ENCODE data around the gene BHLHE40.

The BHLHE40 gene

GRCh38 chr3:5002174-5002870 is 23.1 kb downstream of the BHLHE40 start:
- peaks cover 2% of the 10 kb centered on the region for H3K4me1 ChIP-seq (ENCODE audit: control insufficient read depth, insufficient read depth, low read length)
- H3K36me3 ChIP-seq (ENCODE audit: control insufficient read depth in 2 of 2, insufficient read depth in 2 of 2, low read length in 2 of 2), result no peaks in the 10 kb centered on the region
- H3K9ac ChIP-seq (ENCODE audit: low read length in 2 of 2), result no peak overlapping the region
- no peaks in the 10 kb centered on the region for H3K9me3 ChIP-seq (ENCODE audit: control insufficient read depth in 2 of 2, low read length in 2 of 2)
- H3K27ac ChIP-seq (ENCODE audit: low read length), result no peak overlapping the region
- H3K4me3 ChIP-seq (ENCODE audit: low read length in 2 of 2), result no peak overlapping the region
- no peaks in the 10 kb centered on the region for H3K27me3 ChIP-seq (ENCODE audit: control insufficient read depth in 1 of 2, insufficient read depth in 2 of 2, low read length in 2 of 2)

- H3K4me3 ChIP-seq (ENCODE audit: low read length in 2 of 2), result no peak overlapping the region
- no peak overlapping the region for H3K27ac ChIP-seq (ENCODE audit: low read length)
- no peak overlapping the region for H3K9ac ChIP-seq (ENCODE audit: low read length in 2 of 2)
- no peaks in the 10 kb centered on the region for H3K27me3 ChIP-seq (ENCODE audit: control insufficient read depth in 1 of 2, insufficient read depth in 2 of 2, low read length in 2 of 2)
- peaks cover 2% of the 10 kb centered on the region for H3K4me1 ChIP-seq (ENCODE audit: control insufficient read depth, insufficient read depth, low read length)
- H3K36me3 ChIP-seq (ENCODE audit: control insufficient read depth in 2 of 2, insufficient read depth in 2 of 2, low read length in 2 of 2), result no peaks in the 10 kb centered on the region
- no peaks in the 10 kb centered on the region for H3K9me3 ChIP-seq (ENCODE audit: control insufficient read depth in 2 of 2, low read length in 2 of 2)
Observed at GRCh38 chr3:5002871-5003247, 23.6 kb downstream of the BHLHE40 start.

DNA sequence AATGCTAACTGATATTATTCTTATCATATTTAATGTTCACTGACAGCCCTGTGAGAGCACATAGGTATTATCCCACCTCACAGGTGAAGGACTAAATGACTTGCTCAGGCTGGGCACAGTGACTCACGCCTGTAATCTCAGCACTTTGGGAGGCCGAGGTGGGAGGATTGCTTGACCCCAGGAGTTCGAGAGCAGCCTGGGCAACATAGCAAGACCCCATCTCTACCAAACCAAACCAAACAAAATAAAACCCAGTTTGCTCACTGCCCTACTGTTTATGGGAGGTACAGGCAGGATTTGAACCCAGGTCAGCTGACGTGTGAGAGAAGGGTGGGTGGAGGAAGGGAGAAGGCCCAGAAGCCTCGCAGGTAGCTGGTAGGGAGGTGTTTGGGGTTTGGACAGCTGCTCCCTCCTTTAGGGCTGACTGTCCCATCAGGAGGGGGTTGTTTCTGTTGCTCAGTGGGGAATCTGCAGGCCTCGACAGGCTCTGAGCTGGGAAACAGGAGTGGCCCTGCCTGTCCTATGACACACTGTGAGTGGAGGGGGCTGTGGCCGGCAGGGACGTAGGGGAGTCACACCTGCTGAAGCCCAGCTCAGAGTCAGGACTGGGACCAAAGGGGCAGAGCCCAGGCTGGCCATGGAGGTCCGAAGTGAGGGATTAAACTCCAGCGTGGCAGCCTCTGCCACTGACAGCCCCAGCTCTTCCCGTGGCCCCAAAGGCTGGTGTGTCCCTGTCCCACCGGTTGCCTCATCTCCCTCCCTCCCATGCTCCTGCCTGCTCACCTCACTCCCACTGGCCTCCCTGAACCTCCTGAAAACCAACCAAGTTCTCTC is 25.3 kb downstream of the BHLHE40 start:
- no peaks in the 10 kb centered on the region for H3K9me3 ChIP-seq (ENCODE audit: control insufficient read depth in 2 of 2, low read length in 2 of 2)
- H3K9ac ChIP-seq (ENCODE audit: low read length in 2 of 2), result no peak overlapping the region
- H3K4me3 ChIP-seq (ENCODE audit: low read length in 2 of 2), result no peak overlapping the region
- no peaks in the 10 kb centered on the region for H3K27me3 ChIP-seq (ENCODE audit: control insufficient read depth in 1 of 2, insufficient read depth in 2 of 2, low read length in 2 of 2)
- H3K27ac ChIP-seq (ENCODE audit: low read length), result no peak overlapping the region
- H3K36me3 ChIP-seq (ENCODE audit: control insufficient read depth in 2 of 2, insufficient read depth in 2 of 2, low read length in 2 of 2), result no peaks in the 10 kb centered on the region
- H3K4me1 ChIP-seq (ENCODE audit: control insufficient read depth, insufficient read depth, low read length), result peaks cover 2% of the 10 kb centered on the region

GRCh38 chr3:5005367-5005766 is 26.1 kb downstream of the BHLHE40 start:
- H3K9me3 ChIP-seq (ENCODE audit: control insufficient read depth in 2 of 2, low read length in 2 of 2), result no peaks in the 10 kb centered on the region
- peaks cover 2% of the 10 kb centered on the region for H3K4me1 ChIP-seq (ENCODE audit: control insufficient read depth, insufficient read depth, low read length)
- no peak overlapping the region for H3K9ac ChIP-seq (ENCODE audit: low read length in 2 of 2)
- H3K27me3 ChIP-seq (ENCODE audit: control insufficient read depth in 1 of 2, insufficient read depth in 2 of 2, low read length in 2 of 2), result no peaks in the 10 kb centered on the region
- H3K36me3 ChIP-seq (ENCODE audit: control insufficient read depth in 2 of 2, insufficient read depth in 2 of 2, low read length in 2 of 2), result no peaks in the 10 kb centered on the region
- no peak overlapping the region for H3K4me3 ChIP-seq (ENCODE audit: low read length in 2 of 2)
- H3K27ac ChIP-seq (ENCODE audit: low read length), result no peak overlapping the region

DNA sequence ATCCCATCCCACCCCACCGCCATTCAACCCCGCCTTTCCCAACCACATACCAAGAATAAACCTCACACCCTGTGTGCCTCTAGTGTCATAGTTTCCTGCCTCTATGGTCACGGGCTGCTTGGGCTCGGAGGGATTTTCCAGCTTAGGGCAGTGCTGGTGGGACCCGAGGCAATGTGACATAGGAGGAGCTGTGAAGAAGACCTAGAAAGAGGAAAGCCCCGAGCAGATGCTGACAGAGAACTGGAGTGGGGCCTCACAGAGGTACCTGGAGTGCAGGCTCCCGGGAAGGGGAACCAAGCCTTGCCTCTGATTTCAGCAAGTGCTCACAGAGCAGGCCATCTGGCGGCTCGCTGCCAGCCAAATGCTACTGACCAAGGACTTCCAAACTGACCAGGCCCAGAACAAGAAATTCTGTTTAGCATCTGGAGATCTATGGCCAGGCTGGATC is 27.5 kb downstream of the BHLHE40 start:
- peaks cover 2% of the 10 kb centered on the region for H3K4me1 ChIP-seq (ENCODE audit: control insufficient read depth, insufficient read depth, low read length)
- H3K36me3 ChIP-seq (ENCODE audit: control insufficient read depth in 2 of 2, insufficient read depth in 2 of 2, low read length in 2 of 2), result no peaks in the 10 kb centered on the region
- H3K27ac ChIP-seq (ENCODE audit: low read length), result no peak overlapping the region
- no peak overlapping the region for H3K4me3 ChIP-seq (ENCODE audit: low read length in 2 of 2)
- no peaks in the 10 kb centered on the region for H3K9me3 ChIP-seq (ENCODE audit: control insufficient read depth in 2 of 2, low read length in 2 of 2)
- no peaks in the 10 kb centered on the region for H3K27me3 ChIP-seq (ENCODE audit: control insufficient read depth in 1 of 2, insufficient read depth in 2 of 2, low read length in 2 of 2)
- H3K9ac ChIP-seq (ENCODE audit: low read length in 2 of 2), result no peak overlapping the region

- Histone ChIP-seq H3K27ac (ENCODE audit: low read length) (no peak overlapping the region), H3K9ac (ENCODE audit: low read length in 2 of 2) (no peak overlapping the region), H3K36me3 (ENCODE audit: control insufficient read depth in 2 of 2, insufficient read depth in 2 of 2, low read length in 2 of 2) (no peaks in the 10 kb centered on the region), H3K4me3 (ENCODE audit: low read length in 2 of 2) (no peak overlapping the region), H3K4me1 (ENCODE audit: control insufficient read depth, insufficient read depth, low read length) (peaks cover 2% of the 10 kb centered on the region), H3K27me3 (ENCODE audit: control insufficient read depth in 1 of 2, insufficient read depth in 2 of 2, low read length in 2 of 2) (no peaks in the 10 kb centered on the region), H3K9me3 (ENCODE audit: control insufficient read depth in 2 of 2, low read length in 2 of 2) (no peaks in the 10 kb centered on the region)
Observed at GRCh38 chr3:5007873-5008272, 28.6 kb downstream of the BHLHE40 start.

DNA sequence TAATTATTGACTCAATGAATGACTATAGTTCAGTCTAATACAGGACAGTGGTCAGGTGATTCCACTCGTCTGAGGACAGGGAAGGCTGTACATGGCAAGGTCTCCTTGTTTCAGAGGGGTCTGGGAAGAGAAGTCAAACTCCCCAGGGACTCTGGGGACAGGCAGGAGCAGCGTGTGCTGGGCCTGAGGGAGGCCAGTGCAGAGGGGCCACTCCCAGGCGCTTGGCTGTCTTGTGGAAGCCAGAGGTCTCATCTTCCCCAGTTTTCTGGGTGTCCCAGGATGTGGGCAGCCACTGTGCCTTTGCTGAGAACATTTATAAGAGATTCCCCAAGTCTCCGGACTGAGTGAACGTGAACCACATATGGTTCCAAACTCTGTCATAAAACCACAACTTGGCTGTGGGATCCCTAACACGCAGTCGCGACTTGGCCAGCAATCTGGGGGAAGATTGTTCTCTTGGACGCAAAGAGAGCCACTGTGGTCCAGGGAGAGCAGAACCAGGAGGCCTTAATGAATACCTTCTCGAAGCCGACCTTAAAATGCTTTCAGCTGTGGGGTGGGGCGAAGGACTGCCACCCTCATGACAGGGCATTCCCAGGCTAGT is 30.4 kb downstream of the BHLHE40 start:
- Histone ChIP-seq H3K9ac (ENCODE audit: low read length in 2 of 2) (no peak overlapping the region), H3K27me3 (ENCODE audit: control insufficient read depth in 1 of 2, insufficient read depth in 2 of 2, low read length in 2 of 2) (no peaks in the 10 kb centered on the region), H3K27ac (ENCODE audit: low read length) (no peak overlapping the region), H3K4me1 (ENCODE audit: control insufficient read depth, insufficient read depth, low read length) (peaks cover 4% of the 10 kb centered on the region), H3K9me3 (ENCODE audit: control insufficient read depth in 2 of 2, low read length in 2 of 2) (no peaks in the 10 kb centered on the region), H3K4me3 (ENCODE audit: low read length in 2 of 2) (no peak overlapping the region), H3K36me3 (ENCODE audit: control insufficient read depth in 2 of 2, insufficient read depth in 2 of 2, low read length in 2 of 2) (no peaks in the 10 kb centered on the region)

DNA sequence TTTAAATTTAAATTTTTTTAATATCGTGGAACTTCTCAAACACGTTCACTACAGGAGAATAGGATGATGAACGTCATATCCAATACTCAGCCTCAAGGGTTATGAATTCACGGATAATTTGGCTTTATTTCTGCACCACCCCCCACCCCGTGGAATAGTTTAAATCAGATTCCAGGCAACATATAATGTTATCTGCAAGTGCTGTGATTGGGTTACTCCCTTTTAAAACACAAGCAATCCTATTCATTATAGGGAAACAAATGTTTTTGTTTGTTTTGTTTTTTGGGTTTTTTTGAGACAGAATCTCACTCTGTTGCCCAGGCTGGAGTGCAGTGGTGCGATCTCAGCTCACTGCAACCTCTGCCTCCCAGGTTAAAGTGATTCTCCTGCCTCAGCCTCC is 30.9 kb downstream of the BHLHE40 start:
- Histone ChIP-seq H3K4me3 (ENCODE audit: low read length in 2 of 2) (no peak overlapping the region), H3K9me3 (ENCODE audit: control insufficient read depth in 2 of 2, low read length in 2 of 2) (no peaks in the 10 kb centered on the region), H3K27me3 (ENCODE audit: control insufficient read depth in 1 of 2, insufficient read depth in 2 of 2, low read length in 2 of 2) (no peaks in the 10 kb centered on the region), H3K9ac (ENCODE audit: low read length in 2 of 2) (no peak overlapping the region), H3K36me3 (ENCODE audit: control insufficient read depth in 2 of 2, insufficient read depth in 2 of 2, low read length in 2 of 2) (no peaks in the 10 kb centered on the region), H3K27ac (ENCODE audit: low read length) (no peak overlapping the region), H3K4me1 (ENCODE audit: control insufficient read depth, insufficient read depth, low read length) (peaks cover 4% of the 10 kb centered on the region)

DNA sequence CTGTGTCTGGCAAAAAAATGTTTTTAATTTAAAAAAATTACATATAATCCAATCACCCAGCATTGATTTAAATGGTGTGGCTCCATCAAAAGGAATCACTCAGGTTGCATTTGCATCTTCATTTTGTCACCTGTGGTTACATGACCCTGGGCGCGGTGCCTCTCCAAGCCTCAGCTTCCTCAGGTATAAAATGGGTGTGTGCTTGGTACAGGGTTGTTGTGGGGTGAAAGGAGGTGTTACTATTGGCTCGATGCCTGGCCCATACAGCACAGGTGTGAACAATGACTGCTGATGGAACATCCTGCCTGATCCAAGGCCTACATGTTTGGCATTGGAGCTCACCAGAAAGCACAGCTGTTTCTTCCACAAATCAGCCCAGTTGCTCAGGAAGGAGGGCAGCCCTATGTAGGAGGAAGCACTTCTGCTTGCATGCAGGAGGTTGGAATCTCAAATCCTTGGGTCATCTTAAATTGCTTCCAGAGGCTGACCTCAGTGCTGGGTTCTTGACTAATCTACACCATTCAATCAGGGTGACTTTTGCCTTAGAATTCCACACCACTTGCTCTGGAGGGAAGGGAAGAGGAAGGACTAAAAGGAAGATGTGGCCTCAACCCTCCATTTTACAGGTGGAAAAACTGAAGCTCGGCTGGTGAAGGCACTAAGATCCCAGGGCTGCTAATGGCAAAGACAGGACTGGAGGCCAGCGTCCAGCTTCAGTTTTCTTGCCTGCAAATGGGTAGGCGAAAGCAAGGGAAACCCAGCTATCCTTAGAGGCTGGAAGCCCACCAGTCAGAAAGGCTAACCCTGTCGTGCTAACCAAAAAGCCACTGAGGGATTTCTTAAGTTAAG is 31.7 kb downstream of the BHLHE40 start:
- H3K27me3 ChIP-seq (ENCODE audit: control insufficient read depth in 1 of 2, insufficient read depth in 2 of 2, low read length in 2 of 2), result no peaks in the 10 kb centered on the region
- no peak overlapping the region for H3K4me3 ChIP-seq (ENCODE audit: low read length in 2 of 2)
- no peaks in the 10 kb centered on the region for H3K9me3 ChIP-seq (ENCODE audit: control insufficient read depth in 2 of 2, low read length in 2 of 2)
- no peak overlapping the region for H3K9ac ChIP-seq (ENCODE audit: low read length in 2 of 2)
- peaks cover 4% of the 10 kb centered on the region for H3K4me1 ChIP-seq (ENCODE audit: control insufficient read depth, insufficient read depth, low read length)
- no peaks in the 10 kb centered on the region for H3K36me3 ChIP-seq (ENCODE audit: control insufficient read depth in 2 of 2, insufficient read depth in 2 of 2, low read length in 2 of 2)
- no peak overlapping the region for H3K27ac ChIP-seq (ENCODE audit: low read length)

DNA sequence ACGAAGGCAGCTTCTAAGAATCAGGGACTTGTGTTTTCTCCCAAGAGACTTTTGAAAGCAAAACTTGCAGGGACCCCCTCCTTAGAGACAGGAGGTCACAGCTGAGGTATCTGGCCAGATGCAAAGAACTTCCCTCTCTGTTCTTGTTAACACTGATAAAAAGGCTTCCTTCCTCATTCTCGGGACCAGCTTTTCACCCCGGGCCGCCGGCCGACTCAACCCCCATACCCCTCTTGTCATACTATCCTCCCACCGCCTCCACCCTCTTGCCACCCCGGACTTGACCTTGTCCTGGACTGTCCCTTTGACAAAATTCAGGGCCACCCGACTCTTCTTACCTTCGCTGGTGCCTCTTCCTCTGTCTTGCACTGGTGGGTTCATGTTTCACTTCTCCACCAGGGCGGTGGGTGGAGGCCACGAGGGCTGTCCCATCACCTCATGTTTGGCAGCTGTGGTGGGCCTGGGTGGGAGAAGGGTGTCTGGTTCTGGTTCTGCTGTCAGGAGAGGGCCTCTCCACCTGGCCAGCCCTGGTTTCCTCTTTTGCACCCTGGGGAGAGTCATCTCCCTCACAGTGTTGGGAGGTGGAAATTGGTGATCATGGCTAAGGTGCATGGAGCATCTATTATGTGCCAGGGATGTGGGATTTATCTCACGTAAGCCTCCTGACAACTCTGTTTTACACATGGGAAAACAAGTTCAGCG is 32.5 kb downstream of the BHLHE40 start:
- Histone ChIP-seq H3K27me3 (ENCODE audit: control insufficient read depth in 1 of 2, insufficient read depth in 2 of 2, low read length in 2 of 2) (no peaks in the 10 kb centered on the region), H3K27ac (ENCODE audit: low read length) (no peak overlapping the region), H3K9ac (ENCODE audit: low read length in 2 of 2) (no peak overlapping the region), H3K4me3 (ENCODE audit: low read length in 2 of 2) (no peak overlapping the region), H3K4me1 (ENCODE audit: control insufficient read depth, insufficient read depth, low read length) (peaks cover 4% of the 10 kb centered on the region), H3K9me3 (ENCODE audit: control insufficient read depth in 2 of 2, low read length in 2 of 2) (no peaks in the 10 kb centered on the region), H3K36me3 (ENCODE audit: control insufficient read depth in 2 of 2, insufficient read depth in 2 of 2, low read length in 2 of 2) (no peaks in the 10 kb centered on the region)
